GM23248 (cell line): ENCODE measurements around the gene GABBR2. TPM values are rescaled to one million over a fixed set of nuclear protein-coding genes. Genes with fewer than 3 reads are reported as not detected.

ENCODE experiments used
- DNase-seq: peaks from one replicate; pipeline ENCODE4 v3.0.0-alpha.2; 2015
- H2AFZ ChIP-seq: fragments of 200-600 bp; sonication (generic); 2 replicates; pipeline ENCODE4 v1.6.1; 2016; ENCODE audit warnings: antibody characterized with exemption
- H3F3A ChIP-seq: fragments of 200-600 bp; sonication (generic); 2 replicates; pipeline ENCODE4 v1.6.1; 2016; ENCODE audit warnings: mild to moderate bottlenecking, antibody characterized with exemption, mixed run types; ENCODE audit not compliant: insufficient read depth
- H3K27ac ChIP-seq: fragments of 200-600 bp; sonication (generic); 2 replicates; pipeline ENCODE4 v1.5.1; 2016; ENCODE audit warnings: mild to moderate bottlenecking
- H3K27me3 ChIP-seq: fragments of 200-600 bp; sonication (generic); replicated peaks from 2 replicates; pipeline ENCODE4 v1.6.1; 2016; ENCODE audit warnings: mild to moderate bottlenecking; ENCODE audit not compliant: insufficient read depth
- H3K36me3 ChIP-seq: fragments of 200-600 bp; sonication (generic); 2 replicates; pipeline ENCODE4 v1.6.1; 2016; ENCODE audit warnings: low read depth, mild to moderate bottlenecking
- H3K4me1 ChIP-seq: fragments of 200-600 bp; sonication (generic); 2 replicates; pipeline ENCODE4 v1.6.1; 2016; ENCODE audit warnings: mild to moderate bottlenecking; ENCODE audit not compliant: insufficient read depth
- H3K4me2 ChIP-seq: fragments of 200-600 bp; sonication (generic); one replicate; pipeline ENCODE4 v1.6.1; 2016; ENCODE audit warnings: mild to moderate bottlenecking; ENCODE audit not compliant: unreplicated experiment
- H3K4me3 ChIP-seq: fragments of 200-600 bp; sonication (generic); 2 replicates; pipeline ENCODE4 v1.5.1; 2016; ENCODE audit warnings: mild to moderate bottlenecking
- H3K79me2 ChIP-seq: fragments of 200-600 bp; sonication (generic); 2 replicates; pipeline ENCODE4 v1.6.1; 2016; ENCODE audit warnings: mild to moderate bottlenecking; ENCODE audit not compliant: insufficient read depth
- H3K9ac ChIP-seq: fragments of 200-600 bp; sonication (generic); 2 replicates; pipeline ENCODE4 v1.6.1; 2016; ENCODE audit warnings: mild to moderate bottlenecking
- H3K9me2 ChIP-seq: fragments of 200-600 bp; sonication (generic); 2 replicates; pipeline ENCODE4 v1.6.1; 2016; ENCODE audit warnings: mixed run types, mild to moderate bottlenecking, moderate library complexity; ENCODE audit not compliant: insufficient read depth
- H3K9me3 ChIP-seq: fragments of 200-600 bp; sonication (generic); one replicate; pipeline ENCODE4 v1.6.1; 2017; ENCODE audit warnings: low read depth
- H4K20me1 ChIP-seq: fragments of 200-600 bp; sonication (generic); 2 replicates; pipeline ENCODE4 v1.6.0; 2016; ENCODE audit not compliant: insufficient read depth
- EZH2 ChIP-seq: fragments of 200-600 bp; sonication (generic); IDR thresholded peaks from 2 replicates; pipeline ENCODE4 v1.6.1; 2018; ENCODE audit warnings: antibody characterized with exemption, mild to moderate bottlenecking; ENCODE audit not compliant: insufficient read depth, poor library complexity, severe bottlenecking
- EZH2phosphoT487 ChIP-seq: fragments of 200-600 bp; sonication (generic); IDR thresholded peaks from 2 replicates; pipeline ENCODE4 v1.6.1; 2018; ENCODE audit warnings: antibody characterized with exemption, moderate library complexity, mild to moderate bottlenecking, low read depth; ENCODE audit not compliant: insufficient read depth
- WGBS, 2 experiments: methylation state at CpG; one replicate each; pipeline ENCODE4 v1.1.6; 2015 to 2017; ENCODE audit warnings: low lambda C conversion rate in 2 of 2, low coverage in 1 of 2; ENCODE audit errors: missing lambda C conversion rate in 2 of 2; 5-methylcytosine and 5-hydroxymethylcytosine counted together
- in situ Hi-C: fragments of 300-500 bp; cut with MboI; formaldehyde crosslinking; loops from 2 replicates; pipeline ENCODE4 v1.15.0; 2020
- polyA plus RNA-seq: library from polyadenylated mRNA; unstranded; fragments of >200 nt; fragmentation: Nextera tagmentation; extraction: Ambion mirVana; gene quantifications from 2 replicates; pipeline ENCODE4 v1.2.1, GENCODE V29; 2016
- total RNA-seq: library from RNA; depleted of rRNA; stranded (reverse); fragments of >200 nt; shearing (Covaris generic); gene quantifications from 2 replicates; pipeline ENCODE4 v1.2.3, GENCODE V29; 2014

GABBR2 gene
- total and polyA plus RNA-seq, 2 experiments from 2014 or later, result 7.5 to 13.4 TPM

DNA sequence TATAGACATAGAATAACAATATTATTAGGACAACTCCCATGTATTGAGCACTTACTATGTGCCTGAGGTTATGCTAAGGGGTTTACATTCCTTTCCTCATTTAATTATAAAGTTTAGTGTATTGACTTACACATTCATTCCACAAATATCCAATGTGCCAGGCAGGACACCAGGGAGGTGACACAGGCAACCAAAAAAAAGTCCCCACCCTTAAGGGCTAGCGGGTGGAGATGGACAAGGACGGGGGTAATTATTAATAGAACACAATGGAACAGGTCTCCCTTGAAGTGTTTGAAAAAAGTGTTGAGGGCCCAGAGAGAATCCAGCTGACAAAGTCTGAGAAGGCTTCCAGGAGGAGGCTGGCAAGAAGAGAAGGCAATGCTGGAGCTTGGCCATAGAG is 459.0 kb downstream of the GABBR2 start:
- Histone ChIP-seq H4K20me1 (no peaks in the 10 kb centered on the region), H3K36me3 (peaks cover 12% of the 10 kb centered on the region), H3K27me3 (no peaks in the 10 kb centered on the region), H3K4me2 (no peak overlapping the region), H3K9me3 (no peaks in the 10 kb centered on the region), H3K79me2 (peaks cover 93% of the 10 kb centered on the region), H3K4me3 (no peak overlapping the region), H3F3A (peaks cover 59% of the 10 kb centered on the region), H3K27ac (peak overlapping the region; percentile 98), H3K9ac (peak overlapping the region; percentile 84), H2AFZ (no peak overlapping the region), H3K9me2 (no peaks in the 10 kb centered on the region), H3K4me1 (peaks cover 55% of the 10 kb centered on the region)
- WGBS, 2 experiments, result 53 to 72% methylated on average over 2 of the region's 2 CpGs
- TF ChIP-seq EZH2, result no peak
- in situ Hi-C loops, result no loop called here
- DNase-seq, result peak; percentile 17

- no peaks in the 10 kb centered on the region for H3K9me2 ChIP-seq
- peak overlapping the region; percentile 84 for H3K9ac ChIP-seq
- 46 to 48% methylated on average over 16 of the region's 16 CpGs for WGBS, 2 experiments
- H4K20me1 ChIP-seq, result no peaks in the 10 kb centered on the region
- H3K27ac ChIP-seq, result peak overlapping the region; percentile 98
- H2AFZ ChIP-seq, result no peak overlapping the region
- H3F3A ChIP-seq, result peaks cover 50% of the 10 kb centered on the region
- no peaks in the 10 kb centered on the region for H3K9me3 ChIP-seq
- H3K4me3 ChIP-seq, result 0 out of 2 replicates have a peak overlapping the region, but pooled peaks have one; percentile 12
- no peak for TF ChIP-seq EZH2phosphoT487
- no peak for TF ChIP-seq EZH2
- H3K27me3 ChIP-seq, result no peaks in the 10 kb centered on the region
- peaks cover 92% of the 10 kb centered on the region for H3K79me2 ChIP-seq
- H3K4me2 ChIP-seq, result peak overlapping the region; percentile 39
- H3K36me3 ChIP-seq, result peaks cover 14% of the 10 kb centered on the region
- peak; percentile 98 for DNase-seq
- peaks cover 52% of the 10 kb centered on the region for H3K4me1 ChIP-seq
- in situ Hi-C loops, result no loop called here
Measured at GRCh38 chr9:98248737-98249474, 459.8 kb downstream of the GABBR2 start.

- no peaks in the 10 kb centered on the region for H3K27me3 ChIP-seq
- peaks cover 47% of the 10 kb centered on the region for H3K4me1 ChIP-seq
- H3K9me3 ChIP-seq, result no peaks in the 10 kb centered on the region
- H3F3A ChIP-seq, result peaks cover 44% of the 10 kb centered on the region
- DNase-seq, result peak; percentile 13
- TF ChIP-seq EZH2phosphoT487 (no peak), EZH2 (no peak)
- H3K27ac ChIP-seq, result peak overlapping the region; percentile 98
- peak overlapping the region; percentile 84 for H3K9ac ChIP-seq
- 0 out of 2 replicates have a peak overlapping the region, but pooled peaks have one; percentile 12 for H3K4me3 ChIP-seq
- H3K4me2 ChIP-seq, result peak overlapping the region; percentile 39
- no peaks in the 10 kb centered on the region for H4K20me1 ChIP-seq
- no peaks in the 10 kb centered on the region for H3K9me2 ChIP-seq
- H3K36me3 ChIP-seq, result peaks cover 18% of the 10 kb centered on the region
- in situ Hi-C loops, result no loop called here
- peaks cover 88% of the 10 kb centered on the region for H3K79me2 ChIP-seq
- H2AFZ ChIP-seq, result no peak overlapping the region
- 88 to 89% methylated on average over 8 of the region's 8 CpGs for WGBS, 2 experiments
Measured at GRCh38 chr9:98247831-98248657, 460.7 kb downstream of the GABBR2 start.

- no peaks in the 10 kb centered on the region for H3K9me2 ChIP-seq
- in situ Hi-C loops, result no loop called here
- no peak overlapping the region for H3K9ac ChIP-seq
- no peak overlapping the region for H2AFZ ChIP-seq
- WGBS, 2 experiments, result 95 to 97% methylated on average over 3 of the region's 3 CpGs
- no peak overlapping the region for H3K4me3 ChIP-seq
- H4K20me1 ChIP-seq, result no peaks in the 10 kb centered on the region
- H3K27ac ChIP-seq, result no peak overlapping the region
- H3K79me2 ChIP-seq, result peaks cover 91% of the 10 kb centered on the region
- TF ChIP-seq EZH2, result no peak
- no peaks in the 10 kb centered on the region for H3K9me3 ChIP-seq
- no peaks in the 10 kb centered on the region for H3K27me3 ChIP-seq
- H3F3A ChIP-seq, result no peaks in the 10 kb centered on the region
- no peak for DNase-seq
- H3K4me2 ChIP-seq, result no peak overlapping the region
- no peaks in the 10 kb centered on the region for H3K4me1 ChIP-seq
- peaks cover 38% of the 10 kb centered on the region for H3K36me3 ChIP-seq
Measured at GRCh38 chr9:98242426-98242825, 466.3 kb downstream of the GABBR2 start.
